ENCODE results near the gene SHKBP1.
"Not testable (repeated sequence)": the region's sequence is repeated elsewhere in the genome, so short reads cannot be mapped to it uniquely, and the experiment has no call there.

Gene SHKBP1

DNA sequence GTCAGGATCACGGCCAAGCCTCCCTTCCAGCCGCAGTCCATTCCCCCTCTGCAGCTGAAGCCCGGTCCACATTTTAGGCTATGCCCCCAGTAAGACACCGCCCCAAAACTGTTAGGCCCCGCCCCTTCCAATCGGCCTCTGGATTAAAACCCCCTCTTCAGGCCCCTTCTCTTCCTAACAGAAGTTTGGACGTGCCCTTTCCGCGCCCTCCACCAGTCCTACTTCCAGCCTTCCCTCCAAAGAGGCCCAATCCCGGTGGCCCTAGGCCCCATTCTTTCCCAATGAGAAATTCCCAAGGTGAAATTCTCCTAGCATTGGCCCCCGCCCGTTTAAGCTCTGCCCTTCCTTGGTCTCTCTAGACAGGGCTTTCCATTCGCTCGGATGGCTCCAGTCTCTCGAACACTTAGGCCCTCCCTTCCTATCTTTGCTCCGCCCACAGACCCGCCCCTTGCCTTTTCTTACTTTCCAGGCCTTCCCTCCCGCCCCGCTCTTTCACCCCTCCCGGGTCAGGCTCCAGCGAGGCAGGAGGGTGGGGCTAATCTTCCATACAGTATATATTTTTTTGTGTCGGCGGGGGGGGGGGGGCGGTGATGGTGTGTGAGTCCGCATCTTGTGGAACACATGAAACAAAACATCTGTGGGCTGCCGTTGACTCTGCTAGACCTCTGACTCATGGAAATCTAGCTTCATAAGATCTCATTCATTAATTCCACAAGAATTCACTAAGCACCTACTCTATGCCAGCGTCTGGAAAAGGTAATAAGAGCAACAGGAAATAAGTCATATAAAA lies 38.1 kb downstream of the SHKBP1 start:
- DNase-seq (ENCODE audit: low read depth in 2 of 2) = peak; percentile 86 to 94

DNA sequence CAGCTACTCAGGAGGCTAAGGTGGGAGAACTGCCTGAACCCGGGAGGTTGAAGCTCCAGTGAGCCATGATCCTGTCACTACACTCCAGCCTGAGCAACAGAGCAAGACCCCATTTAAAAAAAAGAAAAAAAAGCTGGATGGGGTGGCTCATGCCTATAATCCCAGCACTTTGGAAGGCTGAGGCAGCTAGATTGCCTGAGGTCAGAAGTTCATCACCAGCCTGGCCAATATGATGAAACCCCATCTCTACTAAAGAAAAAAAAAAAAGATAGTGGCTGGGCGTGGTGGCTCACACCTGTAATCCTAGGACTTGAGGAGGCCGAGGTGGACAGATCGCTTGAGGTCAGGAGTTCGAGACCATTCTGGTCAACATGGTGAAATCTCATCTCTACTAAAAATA lies 39.5 kb downstream of the SHKBP1 start:
- no peak for DNase-seq (ENCODE audit: low read depth in 2 of 2)

DNA sequence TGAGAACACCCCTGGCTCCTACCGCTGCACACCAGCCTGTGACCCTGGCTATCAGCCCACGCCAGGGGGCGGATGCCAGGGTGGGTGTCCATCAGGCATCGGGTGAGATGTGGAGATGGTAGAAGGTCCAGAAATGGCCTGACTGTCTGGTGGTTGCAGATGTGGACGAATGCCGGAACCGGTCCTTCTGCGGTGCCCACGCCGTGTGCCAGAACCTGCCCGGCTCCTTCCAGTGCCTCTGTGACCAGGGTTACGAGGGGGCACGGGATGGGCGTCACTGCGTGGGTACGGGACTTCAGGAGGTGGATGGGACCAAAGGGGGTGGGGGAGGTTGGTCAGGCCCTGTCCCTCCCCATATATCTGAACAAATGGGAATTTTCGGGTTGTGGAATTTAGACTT lies 40.3 kb downstream of the SHKBP1 start:
- no peak for DNase-seq (ENCODE audit: low read depth in 2 of 2)

DNA sequence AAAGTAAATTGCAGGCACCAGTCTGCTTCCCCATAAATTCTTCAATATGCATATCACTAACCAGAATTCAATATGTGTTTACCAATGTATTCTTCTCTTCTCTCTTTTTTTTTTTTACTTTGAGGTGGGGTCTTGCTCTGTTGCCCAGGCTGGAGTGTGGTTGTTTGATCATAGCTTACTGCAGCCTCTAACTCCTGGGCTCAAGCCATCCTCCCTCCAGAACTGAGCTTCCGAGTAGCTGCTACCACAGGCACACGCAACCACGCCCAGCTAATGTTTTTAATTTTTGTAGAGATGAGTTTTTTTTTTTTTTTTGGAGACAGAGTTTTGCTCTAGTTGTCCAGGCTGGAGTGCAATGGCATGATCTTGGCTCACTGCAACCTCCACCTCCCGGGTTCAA lies 41.3 kb downstream of the SHKBP1 start:
- no peak for DNase-seq (ENCODE audit: low read depth in 2 of 2)

DNA sequence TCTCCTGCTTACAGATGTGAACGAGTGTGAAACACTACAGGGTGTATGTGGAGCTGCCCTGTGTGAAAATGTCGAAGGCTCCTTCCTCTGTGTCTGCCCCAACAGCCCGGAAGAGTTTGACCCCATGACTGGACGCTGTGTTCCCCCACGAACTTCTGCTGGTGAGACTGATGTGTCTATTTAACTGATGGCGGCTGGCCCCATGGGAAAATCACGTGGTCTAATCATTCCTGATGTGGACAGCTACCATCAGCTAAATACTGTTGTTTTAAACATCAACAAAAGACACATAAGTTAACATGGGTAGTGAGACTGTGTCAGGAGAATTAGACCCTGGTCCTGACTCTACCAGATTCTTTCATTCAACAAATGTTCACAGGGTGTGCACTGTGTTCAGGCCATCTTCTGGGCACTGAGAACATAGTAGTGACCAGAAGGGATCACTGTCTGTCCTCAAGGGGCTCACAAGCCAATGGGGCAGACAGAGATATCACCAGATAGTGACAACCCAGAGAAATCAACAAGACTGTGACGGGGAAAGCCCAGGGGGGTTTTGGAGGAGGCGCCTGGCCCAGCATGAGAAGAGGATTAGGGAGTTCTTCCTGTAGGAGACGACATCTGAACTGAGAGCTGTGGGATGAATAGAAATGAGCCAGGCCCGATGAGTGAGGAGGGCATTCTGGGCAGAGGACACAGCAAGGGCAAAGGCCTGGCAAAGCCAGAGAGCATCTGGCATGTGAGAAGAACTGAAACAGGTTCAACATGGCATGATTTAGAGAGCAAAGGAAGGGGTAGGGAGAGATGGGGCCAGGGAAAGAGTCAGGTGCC lies 42.9 kb downstream of the SHKBP1 start:
- DNase-seq (ENCODE audit: low read depth in 2 of 2) = no peak

DNA sequence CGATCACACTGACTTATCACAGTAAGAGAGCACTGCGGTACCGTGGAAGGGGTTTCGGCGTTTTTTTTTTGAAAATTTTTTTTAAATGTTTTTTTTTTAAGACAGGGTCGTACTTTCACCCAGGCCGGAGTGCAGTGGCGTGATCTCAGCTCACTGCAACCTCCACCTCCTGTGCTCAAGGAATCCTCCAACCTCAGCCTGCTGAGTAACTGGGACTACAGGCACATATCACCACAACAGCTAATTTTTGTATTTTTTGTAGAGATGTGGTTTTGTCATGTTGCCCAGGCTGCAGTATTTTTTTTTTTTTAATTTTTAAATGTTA lies 43.5 kb downstream of the SHKBP1 start:
- no peak for DNase-seq (ENCODE audit: low read depth in 2 of 2)

DNA sequence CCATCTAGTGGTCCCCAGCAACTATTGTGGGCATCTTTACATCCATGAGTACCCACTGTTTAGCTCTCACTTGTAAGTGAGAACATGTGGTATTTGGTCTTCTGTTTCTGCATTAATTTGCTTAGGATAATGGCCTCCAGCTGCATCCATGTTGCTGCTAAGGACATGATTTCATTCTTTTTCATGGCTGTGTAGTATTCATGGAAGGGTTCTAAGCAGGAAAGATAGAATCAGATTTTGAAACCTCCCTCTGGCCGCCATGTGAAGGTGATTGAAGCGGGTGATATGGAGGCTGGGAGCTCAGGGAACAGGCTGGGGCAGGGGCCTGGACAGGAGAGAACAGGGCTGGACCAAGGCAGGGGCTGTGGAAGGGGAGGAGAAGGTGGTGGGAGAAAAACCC lies 44.6 kb downstream of the SHKBP1 start:
- no peak for DNase-seq (ENCODE audit: low read depth in 2 of 2)

DNA sequence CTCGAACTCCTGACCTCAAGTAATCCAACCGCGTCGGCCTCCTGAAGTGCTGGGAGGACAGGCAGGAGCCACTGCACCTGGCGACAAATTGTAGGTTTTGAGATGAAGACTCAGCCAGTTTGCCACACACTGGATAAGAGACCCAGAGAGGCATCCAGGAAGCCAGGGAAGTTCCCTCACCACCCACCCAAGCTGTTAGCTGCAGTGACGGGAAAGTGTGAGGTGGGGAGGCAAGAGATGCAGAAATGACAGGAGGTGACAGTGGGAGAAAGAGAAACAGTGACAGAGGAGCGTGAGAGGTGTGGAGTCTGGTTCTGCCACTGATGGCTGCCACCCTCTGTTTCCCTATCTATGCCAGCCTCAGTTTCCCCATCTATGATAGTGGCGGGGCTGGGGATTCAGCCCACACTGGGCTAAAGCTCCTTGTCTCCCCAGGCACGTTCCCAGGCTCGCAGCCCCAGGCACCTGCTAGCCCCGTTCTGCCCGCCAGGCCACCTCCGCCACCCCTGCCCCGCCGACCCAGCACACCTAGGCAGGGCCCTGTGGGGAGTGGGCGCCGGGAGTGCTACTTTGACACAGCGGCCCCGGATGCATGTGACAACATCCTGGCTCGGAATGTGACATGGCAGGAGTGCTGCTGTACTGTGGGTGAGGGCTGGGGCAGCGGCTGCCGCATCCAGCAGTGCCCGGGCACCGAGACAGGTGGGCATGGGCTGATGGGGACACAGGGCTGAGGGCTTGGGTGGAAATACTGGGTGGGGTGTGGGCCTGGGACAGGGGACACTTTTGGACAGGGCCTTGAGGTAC lies 45.5 kb downstream of the SHKBP1 start:
- DNase-seq (ENCODE audit: low read depth in 2 of 2) = no peak

DNA sequence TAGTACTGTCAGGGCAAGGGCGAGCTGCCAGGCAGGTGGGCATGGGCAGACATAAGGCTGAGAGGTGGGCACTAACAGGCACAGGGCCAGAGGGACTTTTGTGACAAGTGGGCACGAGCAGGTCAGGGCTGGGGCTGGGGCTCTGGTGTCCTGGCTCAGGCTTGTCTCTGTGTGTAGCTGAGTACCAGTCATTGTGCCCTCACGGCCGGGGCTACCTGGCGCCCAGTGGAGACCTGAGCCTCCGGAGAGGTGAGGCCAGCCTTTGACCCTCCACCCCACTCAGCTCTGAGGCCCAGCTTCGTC lies 46.1 kb downstream of the SHKBP1 start:
- DNase-seq (ENCODE audit: low read depth in 2 of 2) = no peak

DNA sequence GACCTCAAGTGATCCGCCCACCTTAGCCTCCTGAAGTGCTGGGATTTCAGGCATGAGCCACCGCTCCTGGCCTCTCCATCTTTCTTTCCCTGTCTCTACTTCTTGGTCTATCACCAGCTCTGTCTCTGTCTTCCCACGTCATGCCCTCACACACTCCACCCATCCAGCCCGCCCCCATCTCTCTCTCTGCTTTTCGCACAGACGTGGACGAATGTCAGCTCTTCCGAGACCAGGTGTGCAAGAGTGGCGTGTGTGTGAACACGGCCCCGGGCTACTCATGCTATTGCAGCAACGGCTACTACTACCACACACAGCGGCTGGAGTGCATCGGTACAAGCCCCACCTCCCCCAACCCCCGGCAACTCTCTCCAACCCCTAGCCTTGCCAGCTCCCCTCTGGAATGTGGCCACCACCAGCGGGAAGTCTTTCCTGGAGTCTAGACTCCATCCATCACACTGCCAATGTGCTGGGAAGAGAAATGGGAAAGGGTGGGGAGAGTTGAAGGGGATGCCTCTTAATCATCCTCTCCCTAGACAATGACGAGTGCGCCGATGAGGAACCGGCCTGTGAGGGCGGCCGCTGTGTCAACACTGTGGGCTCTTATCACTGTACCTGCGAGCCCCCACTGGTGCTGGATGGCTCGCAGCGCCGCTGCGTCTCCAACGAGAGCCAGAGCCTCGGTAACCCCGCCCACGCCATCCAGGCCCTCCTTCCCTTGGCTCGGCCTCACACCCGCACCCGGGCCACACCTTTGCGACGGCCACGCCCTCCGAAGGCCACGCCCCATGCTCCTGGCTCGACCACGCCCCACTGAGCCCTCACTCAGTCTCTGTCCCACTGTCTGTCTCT lies 47.0 kb downstream of the SHKBP1 start:
- no peak for DNase-seq (ENCODE audit: low read depth in 2 of 2)

DNA sequence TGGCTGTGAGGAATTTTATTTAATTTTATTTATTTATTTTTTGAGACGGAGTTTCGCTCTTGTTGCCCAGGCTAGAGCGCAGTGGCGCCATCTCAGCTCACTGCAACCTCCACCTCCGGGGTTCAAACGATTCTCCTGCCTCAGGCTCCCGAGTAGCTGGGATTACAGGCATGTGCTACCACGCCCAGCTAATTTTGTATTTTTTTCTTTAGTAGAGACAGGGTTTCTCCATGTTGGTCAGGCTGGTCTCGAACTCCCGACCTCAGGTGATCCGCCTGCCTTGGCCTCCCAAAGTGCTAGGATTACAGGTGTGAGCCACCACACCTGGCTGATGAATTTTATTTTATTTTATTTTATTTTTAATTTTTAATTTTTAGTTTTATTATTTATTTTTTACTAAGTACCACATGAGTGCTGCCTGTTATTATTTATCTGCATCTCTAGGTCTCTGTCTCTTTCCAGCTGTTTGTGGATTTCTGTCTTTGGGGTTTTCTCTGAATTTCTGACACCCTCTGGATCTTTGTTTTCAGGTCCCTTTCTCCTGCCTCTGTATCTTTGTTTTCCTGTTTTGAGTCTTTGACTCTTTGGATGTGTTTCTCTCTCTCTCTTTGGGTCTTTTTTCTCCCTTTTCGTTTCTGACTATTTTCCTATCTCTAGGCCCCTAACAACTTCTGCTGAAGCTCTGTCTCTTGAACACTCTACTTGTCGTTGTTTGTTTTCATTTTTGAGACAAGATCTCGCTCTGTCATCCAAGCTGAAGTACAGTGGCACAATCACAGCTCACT lies 47.9 kb downstream of the SHKBP1 start:
- not testable (repeated sequence) for DNase-seq (ENCODE audit: low read depth in 2 of 2)

DNA sequence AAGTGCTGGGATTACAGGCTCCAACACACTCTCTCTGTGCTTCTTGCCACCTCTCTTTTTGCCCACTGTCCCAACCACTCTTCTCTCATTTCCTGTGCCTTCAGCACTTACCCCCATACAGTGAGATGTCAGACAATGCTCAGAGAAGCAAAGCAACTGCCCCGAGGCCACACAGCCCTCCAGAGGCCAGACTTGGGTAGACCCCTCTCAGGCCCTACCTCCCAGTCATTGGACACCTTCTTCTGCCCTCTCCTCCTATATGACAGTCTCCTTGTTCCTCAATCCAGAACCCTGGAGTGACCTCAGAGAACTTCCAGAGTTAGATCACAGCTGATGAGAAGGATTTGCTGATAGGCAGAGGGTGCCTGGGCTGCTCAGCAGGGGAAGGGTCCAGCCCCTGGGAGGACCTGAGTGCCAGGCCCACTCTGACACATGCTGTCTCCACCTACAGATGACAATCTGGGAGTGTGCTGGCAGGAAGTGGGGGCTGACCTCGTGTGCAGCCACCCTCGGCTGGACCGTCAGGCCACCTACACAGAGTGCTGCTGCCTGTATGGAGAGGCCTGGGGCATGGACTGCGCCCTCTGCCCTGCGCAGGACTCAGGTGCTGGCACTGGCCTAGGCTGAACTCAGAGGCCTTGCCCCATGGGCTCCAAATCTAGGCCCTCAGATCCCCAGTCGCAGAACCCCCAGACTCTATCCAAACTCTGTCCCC lies 48.9 kb downstream of the SHKBP1 start:
- no peak for DNase-seq (ENCODE audit: low read depth in 2 of 2)

DNA sequence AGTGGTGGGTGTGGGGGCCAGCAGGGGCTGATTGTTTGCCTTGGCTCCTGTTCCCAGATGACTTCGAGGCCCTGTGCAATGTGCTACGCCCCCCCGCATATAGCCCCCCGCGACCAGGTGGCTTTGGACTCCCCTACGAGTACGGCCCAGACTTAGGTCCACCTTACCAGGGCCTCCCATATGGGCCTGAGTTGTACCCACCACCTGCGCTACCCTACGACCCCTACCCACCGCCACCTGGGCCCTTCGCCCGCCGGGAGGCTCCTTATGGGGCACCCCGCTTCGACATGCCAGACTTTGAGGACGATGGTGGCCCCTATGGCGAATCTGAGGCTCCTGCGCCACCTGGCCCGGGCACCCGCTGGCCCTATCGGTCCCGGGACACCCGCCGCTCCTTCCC lies 50.2 kb downstream of the SHKBP1 start:
- no peak for DNase-seq (ENCODE audit: low read depth in 2 of 2)

DNA sequence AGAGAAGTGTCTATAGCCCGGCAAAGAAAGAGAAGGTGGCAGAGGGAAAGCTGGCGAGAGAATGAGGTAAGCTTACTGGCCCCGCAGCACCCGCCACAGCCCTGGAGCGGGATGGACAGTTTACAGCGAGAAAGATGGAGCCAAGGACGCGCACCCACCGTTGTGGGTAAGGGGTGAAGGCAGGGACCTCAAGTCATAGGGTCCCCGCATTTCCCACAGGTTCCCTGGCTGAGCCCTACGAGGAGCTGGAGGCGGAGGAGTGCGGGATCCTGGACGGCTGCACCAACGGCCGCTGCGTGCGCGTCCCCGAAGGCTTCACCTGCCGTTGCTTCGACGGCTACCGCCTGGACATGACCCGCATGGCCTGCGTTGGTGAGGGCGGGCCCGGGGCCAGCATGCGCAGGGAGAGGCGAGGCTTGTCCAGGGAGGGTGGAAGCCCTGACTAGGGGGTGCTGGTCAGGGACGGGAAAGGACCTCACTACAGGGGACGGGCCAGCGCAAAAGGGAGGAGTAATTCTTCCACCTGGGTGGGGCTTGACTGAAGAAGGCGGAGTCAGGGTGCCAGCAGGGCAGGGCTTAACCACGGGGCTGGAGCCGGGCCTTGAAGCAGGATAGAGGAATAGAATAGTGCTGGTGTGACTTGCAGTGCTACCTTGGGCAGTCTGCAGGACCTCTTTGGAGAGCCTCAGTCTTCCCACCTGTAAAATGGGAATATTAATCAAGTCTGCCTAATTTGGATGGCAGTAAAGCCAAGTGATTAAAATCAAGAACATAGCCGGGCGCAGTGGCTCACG lies 51.0 kb downstream of the SHKBP1 start:
- no peak for DNase-seq (ENCODE audit: low read depth in 2 of 2)

DNA sequence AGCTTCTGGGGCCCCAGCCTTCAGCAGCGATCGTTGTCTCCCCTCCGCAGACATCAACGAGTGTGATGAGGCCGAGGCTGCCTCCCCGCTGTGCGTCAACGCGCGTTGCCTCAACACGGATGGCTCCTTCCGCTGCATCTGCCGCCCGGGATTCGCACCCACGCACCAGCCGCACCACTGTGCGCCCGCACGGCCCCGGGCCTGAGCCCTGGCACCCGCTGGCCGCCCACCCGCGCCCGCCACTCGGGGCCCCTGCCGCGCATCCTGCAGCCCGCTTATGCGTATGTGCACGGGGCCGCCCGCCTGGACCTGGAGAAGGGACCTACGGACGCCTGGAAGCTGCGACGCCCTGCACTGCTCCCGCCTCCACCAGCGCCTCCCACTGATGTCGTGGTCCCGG lies 52.7 kb downstream of the SHKBP1 start:
- DNase-seq (ENCODE audit: low read depth in 2 of 2) = no peak

DNA sequence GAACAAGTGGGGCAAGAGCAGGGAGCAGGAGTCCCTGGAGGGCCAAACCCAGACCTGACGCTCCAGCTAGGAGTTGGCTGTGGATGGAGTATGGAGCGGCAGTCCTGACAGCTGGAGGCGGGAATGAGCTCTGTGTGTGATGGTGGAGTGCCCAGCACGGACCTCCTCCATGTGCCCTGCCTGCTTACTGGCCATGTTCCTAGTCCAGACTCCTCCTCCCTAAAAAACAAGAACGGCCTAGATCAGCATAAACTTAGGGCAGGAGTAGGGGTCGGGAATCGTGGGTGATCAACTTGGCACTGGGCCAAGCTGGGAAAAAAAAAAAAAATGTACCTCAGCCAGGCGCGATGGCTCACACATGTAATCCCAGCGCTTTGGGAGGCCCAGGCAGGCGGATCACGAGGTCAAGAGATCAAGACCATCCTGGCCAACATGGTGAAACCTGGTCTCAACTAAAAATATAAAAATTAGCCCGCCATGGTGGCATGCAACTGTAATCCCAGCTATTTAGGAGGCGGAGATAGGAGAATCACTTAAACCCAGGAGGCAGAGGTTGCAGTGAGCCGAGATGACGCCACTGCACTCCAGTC lies 54.0 kb downstream of the SHKBP1 start:
- DNase-seq (ENCODE audit: low read depth in 2 of 2) = no peak

DNA sequence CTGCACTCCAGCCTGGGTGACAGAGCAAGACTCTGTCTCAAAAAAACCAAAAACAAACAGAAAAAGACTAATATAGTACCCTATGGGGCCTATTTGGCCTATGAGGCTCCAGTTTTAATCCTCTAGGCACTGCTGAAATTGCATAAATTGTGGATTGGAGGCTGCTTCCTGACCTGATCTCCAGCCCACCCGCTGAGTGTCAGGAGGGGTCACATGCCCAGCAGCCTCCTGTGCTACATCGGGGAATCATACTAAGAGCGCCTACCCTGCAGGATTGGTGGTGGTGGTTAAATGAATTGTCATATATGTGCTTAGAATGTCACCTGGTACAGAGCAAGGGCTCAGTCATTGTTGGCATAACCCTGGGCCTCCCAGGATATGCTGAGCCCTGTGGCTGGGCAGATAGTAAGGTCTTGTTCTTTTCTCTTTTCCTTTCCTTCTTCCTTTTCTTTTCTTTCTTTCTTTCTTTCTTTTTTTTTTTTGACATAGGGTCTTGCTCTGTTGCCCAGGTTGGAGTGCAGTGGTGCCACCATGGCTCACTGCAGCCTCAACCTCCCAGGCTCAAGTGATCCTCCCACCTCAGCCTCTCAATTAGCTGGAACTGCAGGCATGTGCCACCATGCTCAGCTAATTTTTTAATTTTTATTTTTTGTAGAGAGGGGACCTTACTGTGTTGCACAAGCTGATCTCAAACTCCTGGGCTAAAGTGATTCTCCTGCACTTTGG lies 55.8 kb downstream of the SHKBP1 start:
- DNase-seq (ENCODE audit: low read depth in 2 of 2) = no peak

DNA sequence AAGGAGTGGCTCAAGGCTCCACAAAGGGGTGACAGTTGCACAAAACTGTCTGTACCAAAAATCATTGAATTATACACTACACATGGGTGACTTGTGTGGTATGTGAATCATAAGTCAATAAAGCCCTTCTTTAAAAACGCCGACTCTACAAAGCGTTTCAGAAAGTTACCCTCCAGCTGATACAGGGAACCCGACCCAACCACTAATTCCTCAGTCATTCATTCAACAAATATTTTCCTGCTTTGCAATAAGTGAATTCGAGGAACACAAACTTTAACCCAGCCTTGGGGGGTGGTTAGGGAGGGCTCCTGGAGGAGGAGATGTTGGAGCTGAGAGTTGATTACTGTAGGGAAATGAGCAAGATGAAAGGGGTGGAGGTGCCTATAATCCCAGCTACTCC lies 56.5 kb downstream of the SHKBP1 start:
- no peak for DNase-seq (ENCODE audit: low read depth in 2 of 2)
